ENCODE measurements around the gene RFPL2. TPM values are rescaled to one million over a fixed set of nuclear protein-coding genes. Genes with fewer than 3 reads are reported as not detected.

RFPL2 gene
- total RNA-seq, 1 experiment from 2014 or later = not detected

- Histone ChIP-seq H2AFZ (ENCODE audit: low read length) (no peak overlapping the region), H3K36me3 (ENCODE audit: insufficient read depth, low read length) (no peaks in the 10 kb centered on the region)
- no peak for DNase-seq
These were observed 32.1 kb upstream of the RFPL2 start for GRCh38 chr22:32236970-32237369.

GRCh38 chr22:32233091-32233490 is 28.2 kb upstream of the RFPL2 start:
- H3K4me2 ChIP-seq (ENCODE audit: low read depth, low read length, poor library complexity, severe bottlenecking) = no peak overlapping the region
- H2AFZ ChIP-seq (ENCODE audit: low read length) = no peak overlapping the region
- H4K20me1 ChIP-seq (ENCODE audit: insufficient read depth, low read depth, low read length) = no peaks in the 10 kb centered on the region
- no peak overlapping the region for H3K4me3 ChIP-seq (ENCODE audit: low read length)
- H3K9me2 ChIP-seq (replicated peaks; ENCODE audit: insufficient read depth, low read length) = no peaks in the 10 kb centered on the region
- H3K27ac ChIP-seq (ENCODE audit: low read length) = no peak overlapping the region
- H3K4me1 ChIP-seq (ENCODE audit: low read length) = no peaks in the 10 kb centered on the region
- H3K79me2 ChIP-seq (ENCODE audit: low read length) = no peaks in the 10 kb centered on the region
- H3K36me3 ChIP-seq (ENCODE audit: insufficient read depth, low read length) = no peaks in the 10 kb centered on the region
- DNase-seq = no peak
- H3K9ac ChIP-seq (ENCODE audit: low read length) = no peak overlapping the region
- no peaks in the 10 kb centered on the region for H3K27me3 ChIP-seq (ENCODE audit: low read length)
- no peaks in the 10 kb centered on the region for H3K9me3 ChIP-seq (ENCODE audit: low read length)

More at GRCh38 chr22:32236970-32237369, 32.1 kb upstream of the RFPL2 start:
- H3K27me3 ChIP-seq (ENCODE audit: low read length) = no peaks in the 10 kb centered on the region
- no peak overlapping the region for H3K9ac ChIP-seq (ENCODE audit: low read length)
- no peak overlapping the region for H3K27ac ChIP-seq (ENCODE audit: low read length)
- H4K20me1 ChIP-seq (ENCODE audit: insufficient read depth, low read depth, low read length) = no peaks in the 10 kb centered on the region
- no peaks in the 10 kb centered on the region for H3K79me2 ChIP-seq (ENCODE audit: low read length)
- H3K4me3 ChIP-seq (ENCODE audit: low read length) = no peak overlapping the region
- no peaks in the 10 kb centered on the region for H3K9me3 ChIP-seq (ENCODE audit: low read length)
- H3K9me2 ChIP-seq (replicated peaks; ENCODE audit: insufficient read depth, low read length) = no peaks in the 10 kb centered on the region
- H3K4me1 ChIP-seq (ENCODE audit: low read length) = no peaks in the 10 kb centered on the region
- H3K4me2 ChIP-seq (ENCODE audit: low read depth, low read length, poor library complexity, severe bottlenecking) = no peak overlapping the region

- Histone ChIP-seq H3K9me2 (replicated peaks; ENCODE audit: insufficient read depth, low read length) (no peaks in the 10 kb centered on the region), H4K20me1 (ENCODE audit: insufficient read depth, low read depth, low read length) (no peaks in the 10 kb centered on the region), H3K4me1 (ENCODE audit: low read length) (no peaks in the 10 kb centered on the region), H3K9me3 (ENCODE audit: low read length) (no peaks in the 10 kb centered on the region), H3K9ac (ENCODE audit: low read length) (no peak overlapping the region), H3K79me2 (ENCODE audit: low read length) (no peaks in the 10 kb centered on the region), H2AFZ (ENCODE audit: low read length) (no peak overlapping the region), H3K36me3 (ENCODE audit: insufficient read depth, low read length) (no peaks in the 10 kb centered on the region), H3K27me3 (ENCODE audit: low read length) (no peaks in the 10 kb centered on the region), H3K4me2 (ENCODE audit: low read depth, low read length, poor library complexity, severe bottlenecking) (no peak overlapping the region), H3K4me3 (ENCODE audit: low read length) (no peak overlapping the region), H3K27ac (ENCODE audit: low read length) (no peak overlapping the region)
- DNase-seq = no peak
These were observed 27.4 kb upstream of the RFPL2 start for GRCh38 chr22:32232191-32232830.

GRCh38 chr22:32226326-32227104 is 21.6 kb upstream of the RFPL2 start:
- DNase-seq = no peak

GRCh38 chr22:32222991-32223390 is 18.1 kb upstream of the RFPL2 start:
- H3K79me2 ChIP-seq (ENCODE audit: low read length) = no peaks in the 10 kb centered on the region
- no peak overlapping the region for H3K4me2 ChIP-seq (ENCODE audit: low read depth, low read length, poor library complexity, severe bottlenecking)
- no peaks in the 10 kb centered on the region for H3K27me3 ChIP-seq (ENCODE audit: low read length)
- no peak overlapping the region for H3K9ac ChIP-seq (ENCODE audit: low read length)
- H3K9me2 ChIP-seq (replicated peaks; ENCODE audit: insufficient read depth, low read length) = no peaks in the 10 kb centered on the region
- no peak overlapping the region for H3K27ac ChIP-seq (ENCODE audit: low read length)
- no peaks in the 10 kb centered on the region for H3K36me3 ChIP-seq (ENCODE audit: insufficient read depth, low read length)
- H3K4me3 ChIP-seq (ENCODE audit: low read length) = no peak overlapping the region
- H3K4me1 ChIP-seq (ENCODE audit: low read length) = no peaks in the 10 kb centered on the region
- no peaks in the 10 kb centered on the region for H3K9me3 ChIP-seq (ENCODE audit: low read length)
- no peak for DNase-seq
- no peak overlapping the region for H2AFZ ChIP-seq (ENCODE audit: low read length)
- H4K20me1 ChIP-seq (ENCODE audit: insufficient read depth, low read depth, low read length) = no peaks in the 10 kb centered on the region

More at GRCh38 chr22:32226326-32227104, 21.6 kb upstream of the RFPL2 start:
- no peaks in the 10 kb centered on the region for H4K20me1 ChIP-seq (ENCODE audit: insufficient read depth, low read depth, low read length)
- no peaks in the 10 kb centered on the region for H3K36me3 ChIP-seq (ENCODE audit: insufficient read depth, low read length)
- no peak overlapping the region for H3K27ac ChIP-seq (ENCODE audit: low read length)
- H2AFZ ChIP-seq (ENCODE audit: low read length) = no peak overlapping the region
- no peaks in the 10 kb centered on the region for H3K4me1 ChIP-seq (ENCODE audit: low read length)
- no peak overlapping the region for H3K4me3 ChIP-seq (ENCODE audit: low read length)
- no peaks in the 10 kb centered on the region for H3K9me2 ChIP-seq (replicated peaks; ENCODE audit: insufficient read depth, low read length)
- no peaks in the 10 kb centered on the region for H3K27me3 ChIP-seq (ENCODE audit: low read length)
- H3K9me3 ChIP-seq (ENCODE audit: low read length) = no peaks in the 10 kb centered on the region
- H3K9ac ChIP-seq (ENCODE audit: low read length) = no peak overlapping the region
- H3K4me2 ChIP-seq (ENCODE audit: low read depth, low read length, poor library complexity, severe bottlenecking) = no peak overlapping the region
- no peaks in the 10 kb centered on the region for H3K79me2 ChIP-seq (ENCODE audit: low read length)

GRCh38 chr22:32219026-32219425 is 14.2 kb upstream of the RFPL2 start:
- H3K36me3 ChIP-seq (ENCODE audit: insufficient read depth, low read length) = no peaks in the 10 kb centered on the region
- no peak overlapping the region for H2AFZ ChIP-seq (ENCODE audit: low read length)
- H3K9me2 ChIP-seq (replicated peaks; ENCODE audit: insufficient read depth, low read length) = no peaks in the 10 kb centered on the region
- DNase-seq = no peak
- H4K20me1 ChIP-seq (ENCODE audit: insufficient read depth, low read depth, low read length) = no peaks in the 10 kb centered on the region
- no peak overlapping the region for H3K4me3 ChIP-seq (ENCODE audit: low read length)
- no peaks in the 10 kb centered on the region for H3K4me1 ChIP-seq (ENCODE audit: low read length)
- H3K9me3 ChIP-seq (ENCODE audit: low read length) = no peaks in the 10 kb centered on the region
- no peak overlapping the region for H3K4me2 ChIP-seq (ENCODE audit: low read depth, low read length, poor library complexity, severe bottlenecking)
- no peak overlapping the region for H3K9ac ChIP-seq (ENCODE audit: low read length)
- no peaks in the 10 kb centered on the region for H3K79me2 ChIP-seq (ENCODE audit: low read length)
- H3K27me3 ChIP-seq (ENCODE audit: low read length) = no peaks in the 10 kb centered on the region
- no peak overlapping the region for H3K27ac ChIP-seq (ENCODE audit: low read length)

GRCh38 chr22:32218470-32218869 is 13.6 kb upstream of the RFPL2 start:
- H3K27ac ChIP-seq (ENCODE audit: low read length) = no peak overlapping the region
- H3K79me2 ChIP-seq (ENCODE audit: low read length) = no peaks in the 10 kb centered on the region
- H3K9me3 ChIP-seq (ENCODE audit: low read length) = no peaks in the 10 kb centered on the region
- H3K9me2 ChIP-seq (replicated peaks; ENCODE audit: insufficient read depth, low read length) = no peaks in the 10 kb centered on the region
- DNase-seq = no peak
- H4K20me1 ChIP-seq (ENCODE audit: insufficient read depth, low read depth, low read length) = no peaks in the 10 kb centered on the region
- no peak overlapping the region for H2AFZ ChIP-seq (ENCODE audit: low read length)
- no peak overlapping the region for H3K4me3 ChIP-seq (ENCODE audit: low read length)
- H3K27me3 ChIP-seq (ENCODE audit: low read length) = no peaks in the 10 kb centered on the region
- no peaks in the 10 kb centered on the region for H3K36me3 ChIP-seq (ENCODE audit: insufficient read depth, low read length)
- H3K4me1 ChIP-seq (ENCODE audit: low read length) = no peaks in the 10 kb centered on the region
- no peak overlapping the region for H3K9ac ChIP-seq (ENCODE audit: low read length)
- no peak overlapping the region for H3K4me2 ChIP-seq (ENCODE audit: low read depth, low read length, poor library complexity, severe bottlenecking)

GRCh38 chr22:32217465-32217864 is 12.6 kb upstream of the RFPL2 start:
- Histone ChIP-seq H3K79me2 (ENCODE audit: low read length) (no peaks in the 10 kb centered on the region), H3K4me1 (ENCODE audit: low read length) (no peaks in the 10 kb centered on the region), H4K20me1 (ENCODE audit: insufficient read depth, low read depth, low read length) (no peaks in the 10 kb centered on the region), H3K36me3 (ENCODE audit: insufficient read depth, low read length) (no peaks in the 10 kb centered on the region), H3K9me3 (ENCODE audit: low read length) (no peaks in the 10 kb centered on the region), H3K9ac (ENCODE audit: low read length) (no peak overlapping the region), H3K27me3 (ENCODE audit: low read length) (no peaks in the 10 kb centered on the region), H3K4me2 (ENCODE audit: low read depth, low read length, poor library complexity, severe bottlenecking) (no peak overlapping the region), H3K27ac (ENCODE audit: low read length) (no peak overlapping the region), H3K9me2 (replicated peaks; ENCODE audit: insufficient read depth, low read length) (no peaks in the 10 kb centered on the region), H3K4me3 (ENCODE audit: low read length) (no peak overlapping the region), H2AFZ (ENCODE audit: low read length) (no peak overlapping the region)
- DNase-seq = no peak

All from Karpas-422 (cell line).